ENCODE results near the gene GATAD2A. TPM values are rescaled to one million over a fixed set of nuclear protein-coding genes. Genes with fewer than 3 reads are reported as not detected.

GATAD2A gene
- total and polyA plus RNA-seq, 4 donors, result 14.2 to 44.1 (median 35.0) TPM

- WGBS (ENCODE audit: insufficient coverage), result 55% methylated on average over 7 of the region's 12 CpGs
- H3K4me1 ChIP-seq (ENCODE audit: control insufficient read depth, insufficient read depth, low read length), result peaks cover 28% of the 10 kb centered on the region
- peak in 2 of 6 donors; percentile 50 to 53 for DNase-seq (ENCODE audit: low read depth in 4 of 6, low spot score in 6 of 6)
Observed at GRCh38 chr19:19406878-19407632, 1.6 kb downstream of the GATAD2A start.

GRCh38 chr19:19407633-19407930 is 2.1 kb downstream of the GATAD2A start:
- peak overlapping the region; percentile 71 for H3K4me3 ChIP-seq (ENCODE audit: low read depth, low read length)
- H3K27ac ChIP-seq (ENCODE audit: low read depth, low read length), result peak overlapping the region; percentile 69
- H3K9me3 ChIP-seq (ENCODE audit: control insufficient read depth, insufficient read depth, low read length), result no peaks in the 10 kb centered on the region
- no peak for DNase-seq (ENCODE audit: low read depth in 4 of 6, low spot score in 6 of 6)
- 63% methylated on average over 2 of the region's 4 CpGs for WGBS (ENCODE audit: insufficient coverage)
- no peaks in the 10 kb centered on the region for H3K36me3 ChIP-seq (ENCODE audit: control insufficient read depth, insufficient read depth, low read length)
- peaks cover 28% of the 10 kb centered on the region for H3K4me1 ChIP-seq (ENCODE audit: control insufficient read depth, insufficient read depth, low read length)
- no peaks in the 10 kb centered on the region for H3K27me3 ChIP-seq (ENCODE audit: control insufficient read depth, insufficient read depth, low read length)

More at GRCh38 chr19:19406878-19407632, 1.6 kb downstream of the GATAD2A start:
- Histone ChIP-seq H3K9me3 (ENCODE audit: control insufficient read depth, insufficient read depth, low read length) (no peaks in the 10 kb centered on the region), H3K27me3 (ENCODE audit: control insufficient read depth, insufficient read depth, low read length) (no peaks in the 10 kb centered on the region), H3K4me3 (ENCODE audit: low read depth, low read length) (peak overlapping the region; percentile 71), H3K36me3 (ENCODE audit: control insufficient read depth, insufficient read depth, low read length) (no peaks in the 10 kb centered on the region), H3K27ac (ENCODE audit: low read depth, low read length) (peak overlapping the region; percentile 69)

- 69% methylated on average over 3 of the region's 4 CpGs for WGBS (ENCODE audit: insufficient coverage)
- Histone ChIP-seq H3K4me3 (ENCODE audit: low read depth, low read length) (no peak overlapping the region), H3K27ac (ENCODE audit: low read depth, low read length) (no peak overlapping the region), H3K4me1 (ENCODE audit: control insufficient read depth, insufficient read depth, low read length) (peaks cover 28% of the 10 kb centered on the region), H3K9me3 (ENCODE audit: control insufficient read depth, insufficient read depth, low read length) (no peaks in the 10 kb centered on the region), H3K27me3 (ENCODE audit: control insufficient read depth, insufficient read depth, low read length) (no peaks in the 10 kb centered on the region), H3K36me3 (ENCODE audit: control insufficient read depth, insufficient read depth, low read length) (no peaks in the 10 kb centered on the region)
- no peak for DNase-seq (ENCODE audit: low read depth in 4 of 6, low spot score in 6 of 6)
Observed at GRCh38 chr19:19409205-19409604, 3.7 kb downstream of the GATAD2A start.

- no peak for DNase-seq (ENCODE audit: low read depth in 4 of 6, low spot score in 6 of 6)
- Histone ChIP-seq H3K27me3 (ENCODE audit: control insufficient read depth, insufficient read depth, low read length) (no peaks in the 10 kb centered on the region), H3K27ac (ENCODE audit: low read depth, low read length) (no peak overlapping the region), H3K4me3 (ENCODE audit: low read depth, low read length) (no peak overlapping the region), H3K4me1 (ENCODE audit: control insufficient read depth, insufficient read depth, low read length) (peaks cover 28% of the 10 kb centered on the region), H3K9me3 (ENCODE audit: control insufficient read depth, insufficient read depth, low read length) (no peaks in the 10 kb centered on the region), H3K36me3 (ENCODE audit: control insufficient read depth, insufficient read depth, low read length) (no peaks in the 10 kb centered on the region)
- WGBS (ENCODE audit: insufficient coverage), result 81% methylated on average over 3 of the region's 8 CpGs
Observed at GRCh38 chr19:19409631-19410030, 4.2 kb downstream of the GATAD2A start.

GRCh38 chr19:19410553-19411550 is 5.4 kb downstream of the GATAD2A start:
- peaks cover 23% of the 10 kb centered on the region for H3K4me1 ChIP-seq (ENCODE audit: control insufficient read depth, insufficient read depth, low read length)
- 77% methylated on average over 11 of the region's 15 CpGs for WGBS (ENCODE audit: insufficient coverage)

GRCh38 chr19:19416280-19416679 is 10.8 kb downstream of the GATAD2A start:
- Histone ChIP-seq H3K27ac (ENCODE audit: low read depth, low read length) (no peak overlapping the region), H3K9me3 (ENCODE audit: control insufficient read depth, insufficient read depth, low read length) (no peaks in the 10 kb centered on the region), H3K36me3 (ENCODE audit: control insufficient read depth, insufficient read depth, low read length) (no peaks in the 10 kb centered on the region), H3K27me3 (ENCODE audit: control insufficient read depth, insufficient read depth, low read length) (no peaks in the 10 kb centered on the region), H3K4me3 (ENCODE audit: low read depth, low read length) (no peak overlapping the region), H3K4me1 (ENCODE audit: control insufficient read depth, insufficient read depth, low read length) (peaks cover 5% of the 10 kb centered on the region)
- DNase-seq (ENCODE audit: low read depth in 4 of 6, low spot score in 6 of 6), result no peak
- 94% methylated on average over 1 of the region's 1 CpG for WGBS (ENCODE audit: insufficient coverage)

More at GRCh38 chr19:19410553-19411550, 5.4 kb downstream of the GATAD2A start:
- H3K36me3 ChIP-seq (ENCODE audit: control insufficient read depth, insufficient read depth, low read length), result no peaks in the 10 kb centered on the region
- no peak overlapping the region for H3K4me3 ChIP-seq (ENCODE audit: low read depth, low read length)
- H3K9me3 ChIP-seq (ENCODE audit: control insufficient read depth, insufficient read depth, low read length), result no peaks in the 10 kb centered on the region
- no peaks in the 10 kb centered on the region for H3K27me3 ChIP-seq (ENCODE audit: control insufficient read depth, insufficient read depth, low read length)
- no peak overlapping the region for H3K27ac ChIP-seq (ENCODE audit: low read depth, low read length)
- no peak for DNase-seq (ENCODE audit: low read depth in 4 of 6, low spot score in 6 of 6)

GRCh38 chr19:19417046-19417445 is 11.6 kb downstream of the GATAD2A start:
- WGBS (ENCODE audit: insufficient coverage), result 94% methylated on average over 4 of the region's 5 CpGs
- Histone ChIP-seq H3K27ac (ENCODE audit: low read depth, low read length) (no peak overlapping the region), H3K27me3 (ENCODE audit: control insufficient read depth, insufficient read depth, low read length) (no peaks in the 10 kb centered on the region), H3K9me3 (ENCODE audit: control insufficient read depth, insufficient read depth, low read length) (no peaks in the 10 kb centered on the region), H3K4me3 (ENCODE audit: low read depth, low read length) (no peak overlapping the region), H3K36me3 (ENCODE audit: control insufficient read depth, insufficient read depth, low read length) (no peaks in the 10 kb centered on the region), H3K4me1 (ENCODE audit: control insufficient read depth, insufficient read depth, low read length) (peaks cover 7% of the 10 kb centered on the region)
- no peak for DNase-seq (ENCODE audit: low read depth in 4 of 6, low spot score in 6 of 6)

GRCh38 chr19:19417628-19418245 is 12.3 kb downstream of the GATAD2A start:
- no peaks in the 10 kb centered on the region for H3K36me3 ChIP-seq (ENCODE audit: control insufficient read depth, insufficient read depth, low read length)
- DNase-seq (ENCODE audit: low read depth in 4 of 6, low spot score in 6 of 6), result no peak
- 71% methylated on average over 10 of the region's 10 CpGs for WGBS (ENCODE audit: insufficient coverage)
- no peaks in the 10 kb centered on the region for H3K9me3 ChIP-seq (ENCODE audit: control insufficient read depth, insufficient read depth, low read length)
- no peaks in the 10 kb centered on the region for H3K27me3 ChIP-seq (ENCODE audit: control insufficient read depth, insufficient read depth, low read length)
- no peak overlapping the region for H3K4me3 ChIP-seq (ENCODE audit: low read depth, low read length)
- H3K27ac ChIP-seq (ENCODE audit: low read depth, low read length), result no peak overlapping the region
- H3K4me1 ChIP-seq (ENCODE audit: control insufficient read depth, insufficient read depth, low read length), result peaks cover 7% of the 10 kb centered on the region

GRCh38 chr19:19418555-19419260 is 13.2 kb downstream of the GATAD2A start:
- Histone ChIP-seq H3K27ac (ENCODE audit: low read depth, low read length) (no peak overlapping the region), H3K9me3 (ENCODE audit: control insufficient read depth, insufficient read depth, low read length) (no peaks in the 10 kb centered on the region), H3K4me1 (ENCODE audit: control insufficient read depth, insufficient read depth, low read length) (peaks cover 10% of the 10 kb centered on the region), H3K27me3 (ENCODE audit: control insufficient read depth, insufficient read depth, low read length) (no peaks in the 10 kb centered on the region), H3K36me3 (ENCODE audit: control insufficient read depth, insufficient read depth, low read length) (no peaks in the 10 kb centered on the region), H3K4me3 (ENCODE audit: low read depth, low read length) (no peak overlapping the region)
- no peak for DNase-seq (ENCODE audit: low read depth in 4 of 6, low spot score in 6 of 6)
- WGBS (ENCODE audit: insufficient coverage), result 58% methylated on average over 5 of the region's 8 CpGs

Measured in spinal cord (tissue), 10 donors.